UCSD-AML1 (cell line): ENCODE results near the gene PRKACB.
"Not testable (repeated sequence)": the region's sequence is repeated elsewhere in the genome, so short reads cannot be mapped to it uniquely, and the experiment has no call there.

Source experiments
- DNase-seq: peaks from one replicate; lab custom pipeline; 2025; ENCODE audit not compliant: unreplicated experiment; lab: John Stamatoyannopoulos, UW

Gene PRKACB

GRCh38 chr1:84143796-84144565, at the start of gene PRKACB:
Gene PRKACB, plus strand, starts transcription at chr1:84144271. Its CDS starts 91 bp downstream, at chr1:84144362.
- DNase-seq, result no peak

- DNase-seq, result no peak
Measured at GRCh38 chr1:84095308-84095707, 48.8 kb upstream of the PRKACB start.

GRCh38 chr1:84096176-84096575, 47.9 kb upstream of the PRKACB start:
- DNase-seq, result no peak

GRCh38 chr1:84101204-84101603, 42.9 kb upstream of the PRKACB start:
- DNase-seq, result no peak

- DNase-seq, result no peak
Measured at GRCh38 chr1:84103197-84103992, 40.7 kb upstream of the PRKACB start.

GRCh38 chr1:84107538-84107937, 36.5 kb upstream of the PRKACB start:
- not testable (repeated sequence) for DNase-seq

- DNase-seq, result no peak
Measured at GRCh38 chr1:84107955-84108354, 36.1 kb upstream of the PRKACB start.

- DNase-seq, result no peak
Measured at GRCh38 chr1:84108900-84109578, 35.0 kb upstream of the PRKACB start.

- DNase-seq, result no peak
Measured at GRCh38 chr1:84110629-84111028, 33.4 kb upstream of the PRKACB start.

GRCh38 chr1:84116558-84116957, 27.5 kb upstream of the PRKACB start:
- DNase-seq, result no peak

- no peak for DNase-seq
Measured at GRCh38 chr1:84117868-84118267, 26.2 kb upstream of the PRKACB start.

- DNase-seq, result no peak
Measured at GRCh38 chr1:84121360-84121759, 22.7 kb upstream of the PRKACB start.

GRCh38 chr1:84122780-84123382, 21.2 kb upstream of the PRKACB start:
- peak; percentile 11 for DNase-seq

GRCh38 chr1:84133479-84133878, 10.6 kb upstream of the PRKACB start:
- peak; percentile 10 for DNase-seq

- DNase-seq, result no peak
Measured at GRCh38 chr1:84135341-84135740, 8.7 kb upstream of the PRKACB start.

GRCh38 chr1:84141182-84142003, 2.7 kb upstream of the PRKACB start:
- no peak for DNase-seq

GRCh38 chr1:84145068-84145467, 997 bp downstream of the PRKACB start:
- DNase-seq, result no peak

- DNase-seq, result no peak
Measured at GRCh38 chr1:84146411-84147032, 2.5 kb downstream of the PRKACB start.

GRCh38 chr1:84148758-84149157, 4.7 kb downstream of the PRKACB start:
- no peak for DNase-seq

GRCh38 chr1:84152649-84153056, 8.6 kb downstream of the PRKACB start:
- DNase-seq, result no peak
